ENCODE measurements around the gene LANCL1. TPM values are rescaled to one million over a fixed set of nuclear protein-coding genes. Genes with fewer than 3 reads are reported as not detected.
"Not testable (repeated sequence)": the region's sequence is repeated elsewhere in the genome, so short reads cannot be mapped to it uniquely, and the experiment has no call there.

Gene LANCL1
- total and polyA plus RNA-seq, 8 donors = 27.5 to 79.8 (median 71.9) TPM

- intact Hi-C loops (cut with DNase I) = no loop called here
- H3K27ac ChIP-seq = no peak overlapping the region
- no peaks in the 10 kb centered on the region for H3K27me3 ChIP-seq
- H3K36me3 ChIP-seq = peaks cover 0 to 13% of the 10 kb centered on the region in 2 donors
- DNase-seq (no peak), ATAC-seq (no peak)
- no peak for TF ChIP-seq CTCF (IDR thresholded peaks at IDR 0.05)
- no peaks in the 10 kb centered on the region for H3K4me1 ChIP-seq
- H3K4me3 ChIP-seq = no peak overlapping the region
- H3K9me3 ChIP-seq = no peaks in the 10 kb centered on the region
Measured at GRCh38 chr2:210456571-210456970, 20.0 kb downstream of the LANCL1 start.

GRCh38 chr2:210454336-210454735 lies 22.2 kb downstream of the LANCL1 start:
- H3K27ac ChIP-seq = no peak overlapping the region
- H3K4me3 ChIP-seq = no peak overlapping the region
- ATAC-seq (no peak), DNase-seq (no peak)
- peaks cover 0 to 2% of the 10 kb centered on the region in 2 donors for H3K9me3 ChIP-seq
- H3K4me1 ChIP-seq = no peaks in the 10 kb centered on the region
- TF ChIP-seq CTCF (IDR thresholded peaks at IDR 0.05) = no peak
- peaks cover 0 to 20% of the 10 kb centered on the region in 2 donors for H3K36me3 ChIP-seq
- H3K27me3 ChIP-seq = no peaks in the 10 kb centered on the region
- intact Hi-C loops (cut with DNase I) = no loop called here

DNA sequence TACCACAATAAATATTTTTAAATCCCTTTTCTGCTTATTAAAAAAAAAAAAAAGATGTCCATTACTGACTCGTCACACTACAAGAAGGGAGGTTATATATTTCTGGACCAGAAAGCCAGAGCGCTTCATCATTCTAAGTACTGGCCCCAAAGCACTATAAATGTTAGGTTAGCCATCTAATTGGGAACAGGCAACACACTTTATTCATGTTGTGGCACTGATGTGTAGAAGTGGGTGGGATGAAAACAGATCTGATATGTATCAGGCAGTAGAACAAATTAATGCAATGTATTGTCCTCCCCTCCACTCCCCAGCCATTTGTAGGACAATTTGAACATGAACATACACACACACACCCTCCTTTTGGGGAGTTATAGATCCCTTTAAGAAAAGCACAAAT lies 24.4 kb downstream of the LANCL1 start:
- intact Hi-C loops (cut with DNase I) = no loop called here
- H3K36me3 ChIP-seq = peaks cover 0 to 21% of the 10 kb centered on the region in 2 donors
- no peak overlapping the region for H3K27ac ChIP-seq
- no peak for TF ChIP-seq CTCF (IDR thresholded peaks at IDR 0.05)
- no peaks in the 10 kb centered on the region for H3K27me3 ChIP-seq
- ATAC-seq (no peak), DNase-seq (no peak)
- H3K4me1 ChIP-seq = no peaks in the 10 kb centered on the region
- peaks cover 0 to 5% of the 10 kb centered on the region in 2 donors for H3K9me3 ChIP-seq
- H3K4me3 ChIP-seq = no peak overlapping the region

DNA sequence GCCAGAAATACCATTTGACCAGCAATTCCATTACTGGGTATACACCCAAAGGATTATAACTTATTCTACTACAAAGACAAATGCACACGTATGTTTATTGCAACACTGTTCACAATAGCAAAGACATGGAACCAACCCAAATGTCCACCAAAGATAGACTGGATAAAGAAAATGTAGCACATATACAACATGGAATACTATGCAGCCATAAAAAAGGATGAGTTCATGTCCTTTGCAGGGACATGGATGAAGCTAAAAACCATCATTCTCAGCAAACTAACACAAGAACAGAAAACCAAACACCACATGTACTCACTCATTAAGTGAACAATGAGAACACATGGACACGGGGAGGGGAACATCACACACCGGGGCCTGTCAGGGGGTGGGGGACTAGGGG lies 25.6 kb downstream of the LANCL1 start:
- H3K4me3 ChIP-seq; H3K4me1 ChIP-seq; ATAC-seq; H3K9me3 ChIP-seq; DNase-seq; H3K27me3 ChIP-seq; H3K27ac ChIP-seq; intact Hi-C loops (cut with DNase I): not testable (repeated sequence)
- peaks cover 0 to 19% of the 10 kb centered on the region in 2 donors for H3K36me3 ChIP-seq

DNA sequence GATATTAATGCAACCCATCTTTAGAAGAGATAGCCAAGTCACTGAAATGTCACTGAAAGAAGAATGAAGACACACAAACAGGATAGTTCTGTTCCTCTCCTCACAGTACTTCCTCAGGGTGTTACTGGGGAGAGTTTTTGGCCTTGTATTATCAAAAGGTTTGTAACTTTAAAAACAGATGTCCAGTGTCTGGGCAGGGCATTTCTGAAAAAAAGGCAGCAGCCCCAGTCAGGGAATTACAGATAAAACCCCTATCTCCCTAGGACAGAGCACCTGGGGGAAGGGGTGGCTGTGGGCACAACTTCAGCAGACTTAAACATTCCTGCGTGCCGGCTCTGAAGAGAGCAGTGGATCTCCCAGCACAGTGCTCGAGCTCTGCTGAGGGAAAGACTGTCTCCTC lies 30.8 kb downstream of the LANCL1 start:
- Histone ChIP-seq H3K27me3 (no peaks in the 10 kb centered on the region), H3K4me3 (no peak overlapping the region), H3K27ac (no peak overlapping the region), H3K4me1 (peaks cover 0 to 11% of the 10 kb centered on the region in 2 donors), H3K9me3 (peaks cover 0 to 4% of the 10 kb centered on the region in 2 donors), H3K36me3 (peaks cover 0 to 7% of the 10 kb centered on the region in 2 donors)
- DNase-seq (no peak), ATAC-seq (no peak)
- no peak for TF ChIP-seq CTCF (IDR thresholded peaks at IDR 0.05)
- intact Hi-C loops (cut with DNase I) = no loop called here

- no peak overlapping the region for H3K27ac ChIP-seq
- no peak overlapping the region for H3K4me3 ChIP-seq
- ATAC-seq (peak; percentile 39), DNase-seq (peak in 1 of 4 donors; percentile 3)
- H3K27me3 ChIP-seq = no peaks in the 10 kb centered on the region
- intact Hi-C loops (cut with DNase I) = no loop called here
- peaks cover 0 to 11% of the 10 kb centered on the region in 2 donors for H3K4me1 ChIP-seq
- peaks cover 0 to 4% of the 10 kb centered on the region in 2 donors for H3K36me3 ChIP-seq
- peak; percentile 63 to 67 for TF ChIP-seq CTCF (IDR thresholded peaks at IDR 0.05)
- peaks cover 0 to 4% of the 10 kb centered on the region in 2 donors for H3K9me3 ChIP-seq
Measured at GRCh38 chr2:210445116-210445707, 31.3 kb downstream of the LANCL1 start.

Measured in left lung (tissue), 10 donors.